ENCODE results near the gene PAQR7.
A peak's percentile ranks its signal among the peaks of the same experiment; 100 is the strongest.

PAQR7 gene, protein sequence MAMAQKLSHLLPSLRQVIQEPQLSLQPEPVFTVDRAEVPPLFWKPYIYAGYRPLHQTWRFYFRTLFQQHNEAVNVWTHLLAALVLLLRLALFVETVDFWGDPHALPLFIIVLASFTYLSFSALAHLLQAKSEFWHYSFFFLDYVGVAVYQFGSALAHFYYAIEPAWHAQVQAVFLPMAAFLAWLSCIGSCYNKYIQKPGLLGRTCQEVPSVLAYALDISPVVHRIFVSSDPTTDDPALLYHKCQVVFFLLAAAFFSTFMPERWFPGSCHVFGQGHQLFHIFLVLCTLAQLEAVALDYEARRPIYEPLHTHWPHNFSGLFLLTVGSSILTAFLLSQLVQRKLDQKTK

DNA sequence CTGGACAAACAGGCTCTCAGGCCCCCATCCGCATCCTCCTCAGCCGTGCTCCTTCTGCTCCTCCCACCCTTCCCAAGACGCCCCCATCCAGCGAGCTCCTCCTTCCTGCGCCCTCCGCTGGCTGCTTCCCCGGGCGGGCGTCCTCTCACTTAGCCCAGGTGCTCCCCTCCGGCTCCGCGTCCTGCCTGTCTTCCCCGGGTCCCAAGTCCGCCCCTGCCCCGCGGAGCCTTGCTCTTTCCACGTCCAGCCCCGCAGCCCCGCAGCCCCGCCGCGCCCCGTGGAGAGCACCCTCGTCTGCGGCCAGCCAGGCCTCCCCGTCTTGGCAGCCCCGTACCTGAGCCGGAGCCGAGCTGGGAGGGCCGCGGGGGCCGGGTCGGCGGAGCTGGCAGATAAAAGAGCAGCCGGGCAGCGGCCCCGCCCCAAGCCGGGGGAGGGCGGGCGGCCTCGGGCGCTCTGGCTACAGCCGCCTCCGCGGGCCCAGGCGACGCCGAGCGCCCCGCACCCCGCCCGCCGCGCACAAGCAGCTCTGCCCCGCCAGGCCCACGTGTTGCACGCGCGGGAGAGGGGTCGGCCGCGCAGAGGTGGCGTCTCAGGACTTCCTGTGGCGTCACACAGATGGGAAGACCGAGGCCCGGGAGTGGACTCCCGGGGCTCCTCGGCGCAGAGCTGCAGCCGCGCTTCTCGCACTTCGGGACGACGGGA lies at the start of gene PAQR7:
Gene PAQR7, minus strand, starts transcription at position 555 of the 702 bp plus-strand sequence. CDS start 11,869 bp downstream, outside the sequence.
- Mint-ChIP-seq H3K9me3 (no peaks in the 10 kb centered on the region), H3K36me3 (ENCODE audit: low read depth) (no peaks in the 10 kb centered on the region), H3K27me3 (ENCODE audit: low read depth) (peaks cover 8% of the 10 kb centered on the region), H3K4me1 (peaks cover 20% of the 10 kb centered on the region), H3K27ac (peak within 1 kb of the TSS; percentile 95 to 99 (median 97)), H3K4me3 (peak within 1 kb of the TSS; percentile 89 to 90 (median 90))
- TF ChIP-seq, protein P1, sequence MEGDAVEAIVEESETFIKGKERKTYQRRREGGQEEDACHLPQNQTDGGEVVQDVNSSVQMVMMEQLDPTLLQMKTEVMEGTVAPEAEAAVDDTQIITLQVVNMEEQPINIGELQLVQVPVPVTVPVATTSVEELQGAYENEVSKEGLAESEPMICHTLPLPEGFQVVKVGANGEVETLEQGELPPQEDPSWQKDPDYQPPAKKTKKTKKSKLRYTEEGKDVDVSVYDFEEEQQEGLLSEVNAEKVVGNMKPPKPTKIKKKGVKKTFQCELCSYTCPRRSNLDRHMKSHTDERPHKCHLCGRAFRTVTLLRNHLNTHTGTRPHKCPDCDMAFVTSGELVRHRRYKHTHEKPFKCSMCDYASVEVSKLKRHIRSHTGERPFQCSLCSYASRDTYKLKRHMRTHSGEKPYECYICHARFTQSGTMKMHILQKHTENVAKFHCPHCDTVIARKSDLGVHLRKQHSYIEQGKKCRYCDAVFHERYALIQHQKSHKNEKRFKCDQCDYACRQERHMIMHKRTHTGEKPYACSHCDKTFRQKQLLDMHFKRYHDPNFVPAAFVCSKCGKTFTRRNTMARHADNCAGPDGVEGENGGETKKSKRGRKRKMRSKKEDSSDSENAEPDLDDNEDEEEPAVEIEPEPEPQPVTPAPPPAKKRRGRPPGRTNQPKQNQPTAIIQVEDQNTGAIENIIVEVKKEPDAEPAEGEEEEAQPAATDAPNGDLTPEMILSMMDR (IDR thresholded peaks at IDR 0.05; ENCODE audit: unreplicated experiment in 3 of 3), result no peak

DNA sequence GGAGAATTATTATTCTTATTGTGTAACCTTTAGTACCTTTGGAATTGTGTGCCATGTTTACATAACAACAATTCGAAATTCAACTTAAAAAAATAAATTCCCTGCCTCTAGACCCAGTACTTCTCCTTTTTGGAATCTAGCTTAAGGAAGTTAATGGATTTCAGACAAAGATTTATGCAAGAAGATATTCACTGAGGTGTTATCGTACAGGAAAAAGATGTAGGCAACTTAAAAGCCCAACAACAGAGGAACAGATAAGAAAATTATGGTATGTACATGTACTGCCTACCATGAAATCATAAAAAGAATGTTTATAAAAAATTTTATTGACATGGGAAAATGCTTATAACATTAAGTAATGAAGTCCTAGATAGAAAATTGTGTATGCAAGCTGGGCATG lies 48.9 kb upstream of the PAQR7 start:
- peaks cover 46% of the 10 kb centered on the region for H3K4me1 Mint-ChIP-seq
- no peaks in the 10 kb centered on the region for H3K9me3 Mint-ChIP-seq
- no peaks in the 10 kb centered on the region for H3K36me3 Mint-ChIP-seq (ENCODE audit: low read depth)
- H3K27me3 Mint-ChIP-seq (ENCODE audit: low read depth), result peaks cover 60% of the 10 kb centered on the region
- no peak overlapping the region for H3K4me3 Mint-ChIP-seq
- TF ChIP-seq, protein P1 (IDR thresholded peaks at IDR 0.05; ENCODE audit: unreplicated experiment in 3 of 3), result no peak
- peak overlapping the region in 2 of 3 experiments; percentile 20 to 89 for H3K27ac Mint-ChIP-seq

DNA sequence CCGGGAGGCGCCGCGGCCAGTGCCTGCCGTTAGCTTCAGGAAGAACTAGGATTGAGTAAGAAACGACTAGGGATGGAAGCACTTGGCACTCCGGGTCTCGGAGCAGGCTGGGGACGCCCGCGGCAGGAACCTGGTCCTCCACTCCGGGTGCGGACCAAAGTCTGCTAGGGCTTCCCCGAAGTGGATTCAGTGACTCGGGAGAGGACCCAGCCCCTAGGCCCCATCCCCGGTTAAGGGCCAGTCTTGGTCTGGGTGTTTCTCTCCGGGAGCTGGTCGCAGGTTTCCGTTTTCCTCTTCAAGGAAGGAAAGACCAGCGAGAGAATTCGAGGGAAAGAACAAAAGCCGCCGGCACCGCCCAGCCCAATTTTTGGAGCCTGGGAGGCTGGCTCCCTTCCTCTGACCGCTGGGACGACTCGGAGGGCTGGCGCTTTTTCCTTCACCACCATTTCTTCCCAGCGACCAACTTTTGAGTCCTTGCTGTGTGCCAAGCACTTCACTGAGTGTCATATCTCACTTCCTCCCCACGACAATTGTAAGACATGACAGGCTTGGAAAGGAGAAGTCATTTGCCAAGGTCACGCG lies 47.6 kb upstream of the PAQR7 start:
- H3K36me3 Mint-ChIP-seq (ENCODE audit: low read depth), result no peaks in the 10 kb centered on the region
- peaks cover 47% of the 10 kb centered on the region for H3K4me1 Mint-ChIP-seq
- TF ChIP-seq, protein P1 (IDR thresholded peaks at IDR 0.05; ENCODE audit: unreplicated experiment in 3 of 3), result no peak
- peaks cover 56% of the 10 kb centered on the region for H3K27me3 Mint-ChIP-seq (ENCODE audit: low read depth)
- H3K4me3 Mint-ChIP-seq, result peak overlapping the region; percentile 75 to 82 (median 78)
- peak overlapping the region; percentile 89 to 95 (median 94) for H3K27ac Mint-ChIP-seq
- no peaks in the 10 kb centered on the region for H3K9me3 Mint-ChIP-seq

DNA sequence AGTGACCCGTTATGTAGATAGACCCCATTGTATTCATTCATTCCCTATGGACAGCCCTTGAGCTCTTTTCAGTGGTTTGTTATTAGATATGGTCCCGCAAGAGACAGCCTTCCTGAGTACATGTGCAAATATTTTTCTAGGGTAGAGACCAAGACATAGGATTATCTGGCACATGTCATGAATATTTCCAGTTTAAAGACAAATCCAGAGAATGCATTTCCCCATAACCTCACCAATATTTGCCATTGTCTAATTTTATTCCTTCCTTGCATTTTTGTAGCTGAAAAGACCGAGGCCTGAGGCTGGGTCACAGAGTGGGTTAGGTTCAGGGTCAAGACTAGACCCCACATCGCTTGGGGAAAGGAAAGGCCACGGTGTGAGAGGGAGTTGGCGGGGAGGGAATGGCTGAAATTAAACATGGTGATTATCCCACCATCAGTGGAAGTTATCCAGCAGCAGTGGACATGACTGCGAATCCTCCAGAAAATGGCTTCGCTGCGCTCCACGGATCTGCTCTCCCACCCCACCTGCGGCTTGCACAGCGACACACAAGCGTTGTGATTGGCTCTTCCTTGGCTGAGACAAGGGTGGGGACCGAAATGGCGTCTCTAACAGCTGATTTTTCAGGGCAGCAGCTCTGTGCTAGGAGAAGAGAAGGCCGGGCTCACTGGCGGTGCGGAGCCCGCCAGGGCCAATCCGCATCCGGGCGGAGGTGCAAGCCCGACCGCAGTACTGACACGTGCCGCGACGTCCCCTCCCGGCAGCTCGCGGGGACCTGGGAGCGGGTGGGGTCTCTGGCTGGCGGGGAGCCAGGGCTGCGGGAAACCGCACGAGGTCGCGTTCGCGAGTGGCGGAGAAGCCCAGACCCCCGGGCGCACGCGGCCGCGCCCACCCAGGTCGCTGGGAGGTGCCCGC lies 46.8 kb upstream of the PAQR7 start:
- Mint-ChIP-seq H3K27ac (peak overlapping the region; percentile 85 to 94 (median 89)), H3K27me3 (ENCODE audit: low read depth) (peaks cover 50% of the 10 kb centered on the region), H3K4me1 (peaks cover 44% of the 10 kb centered on the region), H3K9me3 (no peaks in the 10 kb centered on the region), H3K4me3 (peak overlapping the region; percentile 86 to 89 (median 88)), H3K36me3 (ENCODE audit: low read depth) (no peaks in the 10 kb centered on the region)
- TF ChIP-seq, protein P1 (IDR thresholded peaks at IDR 0.05; ENCODE audit: unreplicated experiment in 3 of 3), result no peak

DNA sequence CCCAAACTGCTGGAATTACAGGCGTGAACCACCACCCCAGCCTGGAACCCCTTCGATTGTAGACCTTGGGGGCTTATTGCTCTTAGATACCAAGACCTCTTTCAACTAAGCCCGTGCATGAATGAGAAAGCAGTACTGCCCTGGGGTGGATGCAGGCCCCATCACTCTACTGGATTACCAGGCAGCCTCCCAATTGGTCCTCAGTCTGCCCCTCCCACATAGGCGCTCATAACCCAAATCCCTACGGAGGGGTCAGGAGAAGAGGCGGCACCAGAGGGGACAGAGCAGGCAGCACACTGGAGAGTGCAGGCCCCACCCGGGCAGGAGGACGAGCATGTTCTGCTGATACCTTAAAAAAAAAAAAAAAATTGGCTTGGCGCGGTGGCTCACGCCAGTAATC lies 43.1 kb upstream of the PAQR7 start:
- H3K4me1 Mint-ChIP-seq, result peaks cover 28% of the 10 kb centered on the region
- peaks cover 36% of the 10 kb centered on the region for H3K27me3 Mint-ChIP-seq (ENCODE audit: low read depth)
- no peak overlapping the region for H3K4me3 Mint-ChIP-seq
- H3K36me3 Mint-ChIP-seq (ENCODE audit: low read depth), result no peaks in the 10 kb centered on the region
- TF ChIP-seq, protein P1 (IDR thresholded peaks at IDR 0.05; ENCODE audit: unreplicated experiment in 3 of 3), result no peak
- no peaks in the 10 kb centered on the region for H3K9me3 Mint-ChIP-seq
- H3K27ac Mint-ChIP-seq, result no peak overlapping the region

All from nephron (organoid).